Upper lobe of right lung (tissue), 1 donor: ENCODE data around the gene LUC7L3. TPM values are rescaled to one million over a fixed set of nuclear protein-coding genes. Genes with fewer than 3 reads are reported as not detected.
"Not testable (repeated sequence)": the region's sequence is repeated elsewhere in the genome, so short reads cannot be mapped to it uniquely, and the experiment has no call there.

ENCODE experiments used
- ATAC-seq: fragments of 200-7000 bp; cut with Tn5 transposase; one replicate; pipeline ENCODE4 v1.9.1; 2020; ENCODE audit warnings: mild to moderate bottlenecking, moderate library complexity
- DNase-seq: peaks from one replicate; pipeline ENCODE4 v3.0.0-alpha.2; 2020
- H3K27ac ChIP-seq: fragments of 200-600 bp; one replicate; pipeline ENCODE4 v1.8.0; 2022
- H3K27me3 ChIP-seq: fragments of 200-600 bp; one replicate; pipeline ENCODE4 v1.8.0; 2022; ENCODE audit warnings: mild to moderate bottlenecking
- H3K36me3 ChIP-seq: fragments of 200-600 bp; one replicate; pipeline ENCODE4 v1.8.0; 2022
- H3K4me1 ChIP-seq: fragments of 200-600 bp; one replicate; pipeline ENCODE4 v1.8.0; 2022
- H3K4me3 ChIP-seq: fragments of 200-600 bp; one replicate; pipeline ENCODE4 v1.8.0; 2022; ENCODE audit warnings: mild to moderate bottlenecking
- H3K9me3 ChIP-seq: fragments of 200-600 bp; one replicate; pipeline ENCODE4 v1.8.0; 2022
- intact Hi-C: fragments of 100-400 bp; cut with DNase I; formaldehyde crosslinking; loops from one replicate; pipeline ENCODE4 v1.11.0; 2022
- total RNA-seq: library from RNA; stranded (reverse); fragmentation: NEBNext Ultra II Directional; extraction: Animal tissue kit (Norgen Biotek cat#: 25700); gene quantifications from one replicate; pipeline ENCODE4 v1.2.1, GENCODE V29; 2021
- TF ChIP-seq, protein P1 (sequence below): fragments of 200-600 bp; IDR thresholded peaks from one replicate; pipeline ENCODE4 v1.8.0; 2022; ENCODE audit warnings: antibody characterized with exemption
- donor health status: DM: no; HTN: yes; CAD: no; lungs with severe emphysema.

LUC7L3 gene
- total RNA-seq, 1 donor from 2014 or later, result 105 TPM

DNA sequence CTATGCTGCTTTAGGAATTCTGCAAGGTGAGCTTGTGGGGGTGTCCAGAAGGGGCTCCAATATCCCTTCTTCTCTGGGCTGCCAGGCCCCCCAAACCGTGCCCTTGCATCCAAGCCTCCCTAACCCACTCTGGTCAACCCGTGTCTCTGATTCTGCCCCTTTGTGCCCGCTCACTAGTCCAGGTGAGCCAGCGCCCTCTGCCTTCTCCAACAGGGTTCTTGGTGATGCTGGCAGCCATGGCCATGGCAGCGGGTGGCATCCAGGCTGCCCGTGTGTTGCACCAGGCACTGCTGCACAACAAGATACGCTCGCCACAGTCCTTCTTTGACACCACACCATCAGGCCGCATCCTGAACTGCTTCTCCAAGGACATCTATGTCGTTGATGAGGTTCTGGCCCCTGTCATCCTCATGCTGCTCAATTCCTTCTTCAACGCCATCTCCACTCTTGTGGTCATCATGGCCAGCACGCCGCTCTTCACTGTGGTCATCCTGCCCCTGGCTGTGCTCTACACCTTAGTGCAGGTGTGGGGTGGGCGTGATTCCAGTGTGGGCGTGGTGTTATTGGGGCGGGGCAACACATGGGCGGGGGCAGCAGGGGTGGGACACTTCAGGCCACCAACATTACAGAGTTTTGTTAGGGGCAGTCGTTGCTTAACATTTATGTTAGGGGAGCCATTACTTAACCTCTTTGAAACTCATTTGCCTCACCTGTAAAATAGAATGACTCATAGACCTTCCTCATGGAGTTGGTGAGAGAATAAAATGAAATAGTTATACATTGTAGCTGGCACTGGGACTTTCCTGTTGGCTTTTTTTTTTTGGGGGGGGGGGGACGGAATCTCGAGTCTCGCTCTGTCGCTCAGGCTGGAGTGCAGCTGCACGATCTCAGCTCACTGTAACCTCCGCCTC, 43.1 kb upstream of the LUC7L3 start:
- TF ChIP-seq, protein P1, sequence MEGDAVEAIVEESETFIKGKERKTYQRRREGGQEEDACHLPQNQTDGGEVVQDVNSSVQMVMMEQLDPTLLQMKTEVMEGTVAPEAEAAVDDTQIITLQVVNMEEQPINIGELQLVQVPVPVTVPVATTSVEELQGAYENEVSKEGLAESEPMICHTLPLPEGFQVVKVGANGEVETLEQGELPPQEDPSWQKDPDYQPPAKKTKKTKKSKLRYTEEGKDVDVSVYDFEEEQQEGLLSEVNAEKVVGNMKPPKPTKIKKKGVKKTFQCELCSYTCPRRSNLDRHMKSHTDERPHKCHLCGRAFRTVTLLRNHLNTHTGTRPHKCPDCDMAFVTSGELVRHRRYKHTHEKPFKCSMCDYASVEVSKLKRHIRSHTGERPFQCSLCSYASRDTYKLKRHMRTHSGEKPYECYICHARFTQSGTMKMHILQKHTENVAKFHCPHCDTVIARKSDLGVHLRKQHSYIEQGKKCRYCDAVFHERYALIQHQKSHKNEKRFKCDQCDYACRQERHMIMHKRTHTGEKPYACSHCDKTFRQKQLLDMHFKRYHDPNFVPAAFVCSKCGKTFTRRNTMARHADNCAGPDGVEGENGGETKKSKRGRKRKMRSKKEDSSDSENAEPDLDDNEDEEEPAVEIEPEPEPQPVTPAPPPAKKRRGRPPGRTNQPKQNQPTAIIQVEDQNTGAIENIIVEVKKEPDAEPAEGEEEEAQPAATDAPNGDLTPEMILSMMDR, result no peak

DNA sequence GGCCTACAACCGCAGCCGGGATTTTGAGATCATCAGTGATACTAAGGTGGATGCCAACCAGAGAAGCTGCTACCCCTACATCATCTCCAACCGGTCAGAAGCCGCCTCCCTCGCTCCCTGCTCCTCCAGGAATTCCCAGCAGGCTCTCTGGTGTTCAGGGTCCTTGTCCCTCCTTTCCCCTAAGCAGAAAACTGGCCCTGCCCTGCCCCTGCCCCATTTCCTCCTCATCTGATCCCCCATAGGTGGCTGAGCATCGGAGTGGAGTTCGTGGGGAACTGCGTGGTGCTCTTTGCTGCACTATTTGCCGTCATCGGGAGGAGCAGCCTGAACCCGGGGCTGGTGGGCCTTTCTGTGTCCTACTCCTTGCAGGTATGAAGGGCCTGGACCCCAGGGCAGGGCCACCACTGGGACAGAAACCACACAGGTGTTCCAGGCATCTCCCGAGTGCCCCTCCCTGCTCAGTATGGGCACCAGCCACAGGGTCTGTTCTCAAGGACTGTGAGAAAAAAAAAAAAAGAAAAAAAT, 41.5 kb upstream of the LUC7L3 start:
- H3K27ac ChIP-seq, result no peak overlapping the region
- no peaks in the 10 kb centered on the region for H3K4me1 ChIP-seq
- ATAC-seq (no peak), DNase-seq (peak; percentile 45)
- no peaks in the 10 kb centered on the region for H3K9me3 ChIP-seq
- H3K4me3 ChIP-seq, result no peak overlapping the region
- TF ChIP-seq, protein P1, result no peak
- no peaks in the 10 kb centered on the region for H3K27me3 ChIP-seq
- H3K36me3 ChIP-seq, result no peaks in the 10 kb centered on the region
- intact Hi-C loops, result no loop called here

More for the DNA sequence above, 43.1 kb upstream of the LUC7L3 start:
- ATAC-seq, result no peak
- intact Hi-C loops, result no loop called here
- Histone ChIP-seq H3K4me3 (no peak overlapping the region), H3K9me3 (no peaks in the 10 kb centered on the region), H3K36me3 (no peaks in the 10 kb centered on the region), H3K4me1 (no peaks in the 10 kb centered on the region), H3K27ac (no peak overlapping the region), H3K27me3 (no peaks in the 10 kb centered on the region)
- peak; percentile 40 for DNase-seq

DNA sequence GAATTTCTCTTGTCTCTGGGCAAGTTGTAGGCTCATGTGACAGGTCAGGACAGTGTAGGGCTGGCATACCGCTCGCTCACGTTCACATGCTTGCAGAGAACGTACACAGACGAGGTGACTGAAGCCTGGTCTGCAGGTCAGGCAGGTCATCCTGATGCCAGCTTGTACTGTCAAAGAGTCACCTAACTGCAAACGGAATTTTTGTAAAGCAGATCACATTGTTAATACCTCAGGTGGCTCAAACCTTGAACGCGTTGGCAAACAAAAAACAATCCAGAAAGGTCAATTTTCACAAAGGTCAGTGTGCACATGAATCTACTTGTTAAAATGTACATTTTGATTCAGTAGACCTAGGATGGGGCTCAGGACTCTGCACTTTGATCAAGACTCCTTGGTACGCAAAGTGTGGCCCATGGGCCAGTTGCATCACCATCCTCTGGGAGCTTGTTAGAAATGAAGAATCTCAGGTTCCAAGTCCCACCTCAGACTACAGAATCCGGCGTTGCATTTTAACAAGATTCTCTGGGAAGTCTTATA, 40.3 kb upstream of the LUC7L3 start:
- Histone ChIP-seq H3K36me3 (no peaks in the 10 kb centered on the region), H3K4me3 (no peak overlapping the region), H3K27ac (no peak overlapping the region), H3K9me3 (no peaks in the 10 kb centered on the region), H3K4me1 (no peaks in the 10 kb centered on the region), H3K27me3 (no peaks in the 10 kb centered on the region)
- ATAC-seq (no peak), DNase-seq (peak; percentile 15)
- intact Hi-C loops, result no loop called here
- TF ChIP-seq, protein P1, result no peak

DNA sequence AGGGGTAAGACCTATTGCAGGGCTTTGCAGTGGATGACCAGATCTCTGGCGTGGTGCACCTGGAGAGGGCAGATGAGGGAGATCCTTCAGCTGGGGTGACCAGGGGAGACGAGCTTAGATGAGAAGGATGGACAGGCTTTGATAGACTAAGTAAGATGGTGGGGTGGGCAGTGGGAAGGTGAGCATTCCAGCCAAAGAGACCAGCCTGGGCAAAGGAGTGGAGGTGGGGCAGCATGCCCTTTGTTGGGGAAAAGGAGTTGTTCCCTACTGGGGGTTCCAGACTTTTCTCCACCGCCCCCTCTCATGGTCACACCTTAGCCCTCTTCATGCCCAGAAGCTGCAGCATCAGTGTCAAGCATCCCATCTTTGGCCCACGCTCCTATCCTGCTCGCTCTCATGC, 39.3 kb upstream of the LUC7L3 start:
- no peaks in the 10 kb centered on the region for H3K36me3 ChIP-seq
- intact Hi-C loops, result loop anchor here (10.0 kb wide), 1 partner anchor 135 kb away; the partner anchor contains the start of gene SPATA20
- TF ChIP-seq, protein P1, result no peak
- H3K27ac ChIP-seq, result no peak overlapping the region
- no peak for ATAC-seq
- no peaks in the 10 kb centered on the region for H3K9me3 ChIP-seq
- H3K27me3 ChIP-seq, result no peaks in the 10 kb centered on the region
- peak; percentile 29 for DNase-seq
- no peaks in the 10 kb centered on the region for H3K4me1 ChIP-seq
- H3K4me3 ChIP-seq, result no peak overlapping the region

DNA sequence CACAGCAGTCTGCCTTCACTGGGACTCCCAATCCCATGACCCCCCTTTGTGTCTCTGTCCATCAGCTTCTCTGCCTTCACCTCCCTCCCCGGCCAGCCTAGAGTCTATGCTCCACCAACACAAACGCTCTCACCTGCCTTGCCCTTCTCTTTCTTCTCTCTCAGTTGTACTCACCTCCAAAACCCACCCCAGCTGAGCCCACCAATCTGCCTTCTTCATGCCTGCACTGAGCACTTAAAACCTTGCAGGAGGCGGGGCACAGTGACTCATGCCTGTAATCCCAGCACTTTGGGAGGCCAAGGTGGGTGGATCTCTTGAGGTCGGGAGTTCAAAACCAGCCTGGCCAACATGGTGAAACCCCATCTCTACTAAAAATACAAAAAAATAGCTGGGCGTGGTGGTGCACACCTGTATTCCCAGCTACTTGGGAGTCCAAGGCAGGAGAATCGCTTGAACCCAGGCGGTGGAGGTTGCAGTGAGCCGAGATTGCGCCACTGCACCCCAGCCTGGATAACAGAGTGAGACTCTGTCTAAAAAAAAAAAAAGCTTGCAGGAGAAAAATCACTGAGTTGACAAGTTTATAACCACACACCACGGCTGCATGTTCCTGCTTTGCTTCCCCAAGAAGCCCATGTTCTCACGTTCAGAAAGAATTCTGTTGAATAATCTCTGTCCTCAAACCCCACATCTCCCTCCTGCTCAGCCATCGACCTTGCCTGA, 38.7 kb upstream of the LUC7L3 start:
- not testable (repeated sequence) for ATAC-seq, H3K4me1 ChIP-seq, H3K27me3 ChIP-seq, H3K27ac ChIP-seq, H3K36me3 ChIP-seq, H3K9me3 ChIP-seq, H3K4me3 ChIP-seq
- peak; percentile 28 for DNase-seq
- intact Hi-C loops, result loop anchor here (10.0 kb wide), 1 partner anchor 136 kb away; the partner anchor contains the start of gene SPATA20
